A204.1 (cell line): ENCODE measurements around the gene TM6SF1.
"Not testable (repeated sequence)": the region's sequence is repeated elsewhere in the genome, so short reads cannot be mapped to it uniquely, and the experiment has no call there.

Experiments
- FAIRE-seq: peaks from 2 replicates; lab custom pipeline; 2012; peaks lifted over from hg19 to GRCh38; lab: Jason Lieb, UNC

TM6SF1 gene

DNA sequence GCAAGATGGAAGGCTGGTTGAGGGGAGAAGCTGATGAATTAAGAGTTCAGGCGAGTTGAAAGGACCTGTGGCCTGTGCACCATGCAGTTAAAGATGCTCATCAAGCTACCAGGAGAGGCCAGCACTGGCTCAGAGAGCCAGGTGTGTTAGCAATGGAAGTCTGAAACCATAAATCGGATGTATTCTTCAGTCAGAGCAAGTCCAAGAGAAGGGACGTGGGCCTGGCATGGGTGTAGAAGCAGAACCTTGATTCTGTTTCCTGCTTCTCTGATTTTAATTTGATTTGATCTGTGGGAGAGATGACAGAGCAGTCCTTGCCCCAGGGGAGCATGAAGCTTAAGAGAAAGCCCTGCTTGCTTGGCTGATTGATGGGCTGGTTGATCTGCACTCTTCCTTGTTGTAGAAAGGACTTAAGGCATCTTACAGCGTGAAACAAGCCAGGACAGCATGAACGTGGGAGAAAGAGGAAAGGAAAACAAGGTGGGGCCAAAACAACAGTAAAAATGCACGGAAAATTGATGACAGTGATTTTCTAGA, 10.9 kb downstream of the TM6SF1 start:
- no peak for FAIRE-seq

GRCh38 chr15:83118968-83119367, 11.5 kb downstream of the TM6SF1 start:
- FAIRE-seq = no peak

DNA sequence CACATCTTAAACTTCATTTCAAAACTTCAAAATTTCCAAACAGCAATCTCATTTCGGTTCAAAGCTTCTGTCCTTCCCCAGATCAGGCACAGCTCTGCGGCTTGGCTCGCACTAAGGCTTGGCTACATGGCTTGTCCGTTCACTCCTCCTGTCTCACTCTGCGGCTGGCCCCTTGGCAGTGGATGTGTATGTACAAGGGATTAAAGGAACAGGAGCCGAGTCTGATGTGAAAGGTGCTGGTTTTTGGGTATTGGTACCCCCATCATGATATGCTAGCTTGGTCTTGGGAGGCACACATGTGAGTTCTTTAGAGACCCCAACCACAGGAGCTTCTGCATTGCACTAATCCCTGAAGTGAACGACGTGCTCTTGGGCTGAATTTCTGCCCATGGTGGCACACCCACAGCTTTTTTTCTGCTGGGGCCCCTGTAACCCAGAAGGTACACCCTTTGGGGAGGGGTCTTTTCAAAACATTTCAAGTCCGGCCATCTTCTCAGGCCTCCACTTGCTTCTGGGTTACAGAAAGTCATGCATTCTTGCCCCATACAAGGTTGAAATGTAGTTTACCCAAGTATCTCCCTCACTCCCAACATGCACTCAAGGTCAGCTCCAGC, 12.6 kb downstream of the TM6SF1 start:
- FAIRE-seq = no peak

DNA sequence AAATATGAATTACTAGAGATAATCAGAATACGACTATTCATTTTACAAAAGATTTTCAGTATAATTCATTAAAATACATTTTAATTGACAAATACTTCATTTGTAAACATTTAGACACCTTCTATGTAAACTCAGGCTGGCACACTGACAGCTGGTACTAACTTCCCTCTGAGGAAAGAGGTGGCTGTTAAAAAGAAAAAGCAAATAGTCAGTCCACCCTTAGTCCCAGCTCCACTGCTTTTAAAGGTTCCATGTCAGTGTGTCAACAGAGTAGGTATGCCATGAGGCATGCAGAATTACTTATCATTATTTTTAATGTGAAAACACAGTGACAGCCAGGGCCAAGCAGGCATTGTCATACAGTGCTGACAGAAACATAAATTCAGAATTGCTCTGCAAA, 16.1 kb downstream of the TM6SF1 start:
- FAIRE-seq = no peak

- no peak for FAIRE-seq
These were observed 20.2 kb downstream of the TM6SF1 start for GRCh38 chr15:83127547-83128150.

DNA sequence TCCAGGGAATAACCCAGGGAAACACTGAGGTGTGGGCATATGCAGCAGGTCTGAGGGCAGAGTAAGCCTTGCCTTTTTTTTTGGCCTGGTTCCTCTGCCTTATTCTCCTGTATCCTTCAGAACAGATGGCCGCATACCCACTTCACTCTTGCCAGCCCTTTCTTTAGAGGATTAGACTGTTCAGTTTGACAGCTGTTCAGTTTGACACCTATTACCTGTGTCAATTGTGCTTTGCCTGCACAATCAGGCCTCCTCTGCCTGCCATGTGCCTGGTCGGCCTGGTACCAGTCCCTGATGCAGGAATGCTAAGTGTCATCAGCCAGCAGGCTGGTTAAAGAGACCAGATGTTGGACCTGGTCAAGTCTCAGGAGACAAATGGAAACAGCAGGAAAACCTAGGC, 22.3 kb downstream of the TM6SF1 start:
- no peak for FAIRE-seq

DNA sequence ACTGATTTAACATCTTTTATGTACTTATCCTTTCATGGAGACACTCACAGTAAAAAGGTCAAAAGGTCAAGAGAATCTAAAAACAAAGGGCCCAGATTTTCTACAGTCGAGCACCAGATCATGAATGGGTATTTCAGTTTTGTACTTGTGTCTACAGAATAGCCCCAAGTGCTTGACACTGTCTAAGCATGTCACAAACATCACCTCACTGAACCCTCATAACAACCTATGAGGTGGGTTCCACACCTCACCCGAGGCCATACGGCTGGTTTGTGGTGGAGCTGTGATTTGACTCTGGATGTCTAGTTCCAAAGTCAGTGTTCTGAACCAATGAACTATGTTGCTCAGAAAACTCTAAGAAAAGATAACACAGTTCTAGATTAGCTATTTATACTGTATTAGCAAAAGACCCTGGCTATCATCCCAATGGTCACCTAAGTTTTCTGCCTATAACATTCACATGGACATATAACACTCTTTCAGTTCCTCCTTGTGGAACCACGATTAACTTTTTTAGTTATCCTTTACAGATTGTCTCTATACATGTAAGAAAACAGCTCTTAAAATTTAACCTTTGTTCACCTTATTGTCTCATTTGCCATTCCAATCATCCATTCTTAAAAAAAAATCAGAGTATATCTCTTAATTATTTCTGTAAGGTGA, 25.5 kb downstream of the TM6SF1 start:
- FAIRE-seq = no peak

DNA sequence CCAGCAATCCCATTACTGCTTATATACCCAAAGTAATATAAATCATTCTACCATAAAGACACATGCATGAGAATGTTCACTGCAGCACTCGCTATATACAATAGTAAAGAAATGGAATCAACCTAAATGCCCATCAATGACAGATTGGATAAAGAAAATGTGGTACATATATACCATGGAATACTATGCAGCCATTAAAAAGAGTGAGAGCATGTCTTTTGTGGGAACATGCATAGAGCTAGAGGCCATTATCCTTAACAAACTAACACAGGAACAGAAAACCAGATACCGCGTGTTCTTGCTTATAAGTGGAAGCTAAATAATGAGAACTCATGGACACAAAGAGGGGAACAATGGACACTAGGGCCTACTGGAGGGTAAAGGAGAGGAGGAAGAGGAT, 34.7 kb downstream of the TM6SF1 start:
- not testable (repeated sequence) for FAIRE-seq

DNA sequence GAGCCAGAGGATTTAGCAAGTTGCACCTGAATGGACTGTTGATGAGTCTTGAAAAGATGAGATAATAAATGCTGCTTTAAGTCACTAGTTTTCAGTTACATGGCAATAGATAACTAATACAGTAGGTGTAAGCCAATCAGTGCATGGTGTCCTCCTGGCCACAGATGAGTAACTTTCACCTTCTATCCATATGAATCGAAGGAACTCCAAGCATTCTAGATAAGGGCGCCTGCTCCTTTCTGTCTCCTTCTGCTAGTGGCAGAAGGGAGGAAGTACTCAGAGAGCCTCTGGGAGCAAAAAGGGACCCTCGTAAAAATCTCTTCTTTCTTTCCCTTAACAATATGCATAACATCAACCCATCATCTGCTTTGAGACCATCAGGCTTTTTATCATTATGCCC, 37.3 kb downstream of the TM6SF1 start:
- FAIRE-seq = no peak

DNA sequence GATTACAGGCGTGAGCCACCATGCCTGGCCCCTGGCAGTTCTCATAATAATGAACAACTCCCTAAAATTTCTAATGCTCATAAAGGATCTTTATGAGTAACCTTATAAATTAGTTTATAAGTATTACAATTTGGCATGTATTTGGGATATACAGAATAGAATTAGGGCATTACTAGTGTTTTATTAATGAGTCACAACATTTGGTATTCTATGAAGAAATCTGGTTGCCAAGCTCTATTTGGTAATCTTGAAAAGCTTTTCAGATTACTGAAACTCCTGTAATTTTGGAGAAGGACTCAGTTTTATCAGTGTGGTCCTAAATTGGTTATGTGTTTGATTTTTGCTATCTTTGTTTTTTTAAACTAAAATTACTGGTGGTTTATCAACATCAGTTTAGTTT, 45.8 kb downstream of the TM6SF1 start:
- no peak for FAIRE-seq

DNA sequence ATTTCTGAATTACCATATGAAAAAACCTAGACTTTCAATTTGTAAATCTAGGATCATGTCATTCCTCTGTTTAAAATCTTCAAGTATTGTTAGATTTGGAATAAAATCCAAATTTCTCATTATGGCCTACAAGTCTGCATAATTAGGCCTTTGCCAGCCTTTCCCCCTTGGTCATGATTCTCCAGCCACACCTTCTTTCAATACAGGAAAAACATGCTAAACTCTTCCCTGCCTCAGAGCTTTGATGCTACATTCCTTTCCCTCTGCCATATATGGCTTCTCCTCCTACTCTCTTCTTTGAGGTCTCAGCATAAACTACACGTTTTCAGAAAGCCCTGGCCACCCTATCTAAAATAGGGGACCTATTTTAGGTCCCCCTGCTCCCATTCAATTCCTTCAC, 48.5 kb downstream of the TM6SF1 start:
- no peak for FAIRE-seq

- FAIRE-seq = no peak
These were observed 50.9 kb downstream of the TM6SF1 start for GRCh38 chr15:83158393-83158792.

DNA sequence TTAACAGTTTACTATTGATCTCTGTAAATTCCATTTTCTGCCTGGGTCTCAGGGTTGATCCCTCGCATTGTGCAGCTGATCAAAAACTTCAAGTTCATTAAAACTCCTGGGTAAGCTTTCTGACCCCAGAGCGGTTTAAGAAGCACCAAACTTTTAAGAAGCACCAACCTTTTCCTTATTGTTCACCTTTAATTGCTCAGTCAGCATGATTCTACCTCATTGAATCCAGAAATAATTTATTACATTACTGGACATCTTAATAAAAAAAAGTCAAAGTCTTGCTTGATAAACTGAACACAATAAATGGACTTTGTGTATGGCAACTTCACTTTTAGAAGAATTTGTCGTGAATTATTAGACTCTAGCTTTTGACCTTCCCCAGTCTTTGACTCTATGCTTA, 53.3 kb downstream of the TM6SF1 start:
- FAIRE-seq = no peak

- no peak for FAIRE-seq
These were observed 55.6 kb downstream of the TM6SF1 start for GRCh38 chr15:83163032-83163431.

- no peak for FAIRE-seq
These were observed 56.8 kb downstream of the TM6SF1 start for GRCh38 chr15:83164111-83164770.

- FAIRE-seq = no peak
These were observed 57.4 kb downstream of the TM6SF1 start for GRCh38 chr15:83164771-83165404.

DNA sequence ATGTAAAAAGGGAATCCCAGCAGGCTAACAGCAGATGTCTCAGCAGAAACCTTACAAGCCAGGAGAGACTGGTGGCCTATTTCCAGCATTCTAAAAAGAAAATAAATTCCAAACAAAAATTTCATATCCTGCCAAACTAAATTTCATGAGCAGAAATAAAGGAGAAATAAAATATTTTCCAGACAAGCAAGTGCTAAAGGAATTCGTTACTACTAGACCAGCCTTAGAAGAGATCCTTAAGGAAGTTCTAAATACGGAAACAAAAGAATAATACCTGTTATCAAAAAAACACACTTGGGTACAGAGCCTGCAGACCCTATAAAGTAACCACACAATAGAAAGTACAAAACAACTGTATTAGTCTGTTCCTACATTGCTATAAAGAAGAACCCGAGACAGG, 58.8 kb downstream of the TM6SF1 start:
- FAIRE-seq = no peak

- no peak for FAIRE-seq
These were observed 59.4 kb downstream of the TM6SF1 start for GRCh38 chr15:83166830-83167229.

GRCh38 chr15:83169576-83169975, 62.1 kb downstream of the TM6SF1 start:
- FAIRE-seq = not testable (repeated sequence)

GRCh38 chr15:83170474-83171165, 63.2 kb downstream of the TM6SF1 start:
- no peak for FAIRE-seq

- no peak for FAIRE-seq
These were observed 67.4 kb downstream of the TM6SF1 start for GRCh38 chr15:83174891-83175290.

DNA sequence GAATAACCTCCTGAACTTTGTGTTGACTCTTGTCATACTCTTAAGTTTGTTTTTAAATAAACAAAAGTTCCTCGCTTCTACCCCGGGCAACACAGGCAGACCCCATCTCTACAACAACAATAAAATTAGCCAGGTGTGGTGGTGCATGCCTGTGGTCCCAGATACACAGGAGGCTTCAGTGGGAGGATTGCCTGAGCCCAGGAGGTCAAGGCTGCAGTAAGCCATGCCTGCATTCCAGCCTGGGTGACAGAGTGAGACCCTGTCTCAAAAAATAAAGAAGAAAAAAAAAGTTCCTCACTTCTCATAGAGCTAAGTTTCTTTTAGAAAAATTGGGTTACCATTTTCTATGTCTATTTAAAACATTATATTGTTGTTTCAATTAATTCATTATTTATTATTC, 70.9 kb downstream of the TM6SF1 start:
- FAIRE-seq = no peak
